GM06990 (cell line): ENCODE measurements around the gene TRIP11.
"Not testable (repeated sequence)": the region's sequence is repeated elsewhere in the genome, so short reads cannot be mapped to it uniquely, and the experiment has no call there.

Source experiments
- DNase-seq: peaks from one replicate; pipeline ENCODE4 v3.0.0-alpha.2; 2011; ENCODE audit not compliant: insufficient read length; ENCODE audit errors: extremely low read depth
- H3K27me3 ChIP-seq: replicated peaks from 2 replicates; pipeline ENCODE4 v1.6.0; 2011; ENCODE audit warnings: low read length; ENCODE audit not compliant: control insufficient read depth, insufficient read depth
- H3K36me3 ChIP-seq: 2 replicates; pipeline ENCODE4 v1.5.1; 2011; ENCODE audit warnings: low read length; ENCODE audit not compliant: control insufficient read depth, insufficient read depth
- H3K4me3 ChIP-seq: replicated peaks from 2 replicates; pipeline ENCODE4 v1.5.1; 2011; ENCODE audit warnings: low read depth, mild to moderate bottlenecking, control low read depth, low read length
- TF ChIP-seq, protein P1 (sequence below): IDR thresholded peaks from 2 replicates; pipeline ENCODE4 v1.5.1; 2011; ENCODE audit warnings: low read length, control low read depth, mild to moderate bottlenecking, inconsistent platforms; ENCODE audit not compliant: insufficient read depth, poor library complexity, severe bottlenecking

The TRIP11 gene

DNA sequence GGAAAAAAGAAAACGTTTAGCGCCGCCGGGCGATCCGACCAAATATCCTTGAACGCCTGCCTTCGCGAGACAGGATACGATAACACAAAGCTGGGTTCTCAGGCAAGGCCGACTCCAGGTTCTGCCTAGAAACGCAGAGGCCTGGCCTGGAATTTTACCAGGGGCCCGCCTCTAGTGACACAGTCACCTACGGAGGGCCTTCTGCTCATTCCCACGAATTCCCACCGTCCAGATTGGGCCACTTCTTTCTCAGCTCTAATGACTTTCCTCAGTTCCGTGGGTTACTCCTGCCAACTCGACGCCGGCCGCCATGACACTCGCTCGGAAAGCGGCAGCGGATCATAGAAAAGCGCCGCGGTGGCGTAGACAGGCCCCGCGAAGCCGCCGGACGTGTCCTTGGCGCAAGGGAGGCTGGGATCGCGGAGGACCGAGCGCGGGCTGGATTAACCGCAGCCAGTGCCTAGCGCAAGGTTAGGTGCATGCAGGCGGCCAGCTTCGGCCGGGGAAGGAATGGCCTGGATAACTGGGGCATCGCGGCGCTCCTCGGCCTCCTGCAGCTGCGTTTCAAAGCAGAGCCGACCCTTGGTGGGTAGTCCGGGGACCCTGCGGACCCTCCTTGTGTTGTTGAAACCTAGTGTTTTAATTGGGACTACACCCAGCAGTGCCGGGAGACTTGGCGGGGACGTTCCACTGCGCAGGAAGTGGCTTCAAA, at the start of gene TRIP11:
TRIP11 (minus strand) TSS at position 341 of the 712 bp plus-strand sequence. CDS start 374 bp downstream, outside the sequence.
- H3K4me3 ChIP-seq = peak within 1 kb of the TSS; percentile 79
- H3K36me3 ChIP-seq = no peaks in the 10 kb centered on the region
- TF ChIP-seq, protein P1, sequence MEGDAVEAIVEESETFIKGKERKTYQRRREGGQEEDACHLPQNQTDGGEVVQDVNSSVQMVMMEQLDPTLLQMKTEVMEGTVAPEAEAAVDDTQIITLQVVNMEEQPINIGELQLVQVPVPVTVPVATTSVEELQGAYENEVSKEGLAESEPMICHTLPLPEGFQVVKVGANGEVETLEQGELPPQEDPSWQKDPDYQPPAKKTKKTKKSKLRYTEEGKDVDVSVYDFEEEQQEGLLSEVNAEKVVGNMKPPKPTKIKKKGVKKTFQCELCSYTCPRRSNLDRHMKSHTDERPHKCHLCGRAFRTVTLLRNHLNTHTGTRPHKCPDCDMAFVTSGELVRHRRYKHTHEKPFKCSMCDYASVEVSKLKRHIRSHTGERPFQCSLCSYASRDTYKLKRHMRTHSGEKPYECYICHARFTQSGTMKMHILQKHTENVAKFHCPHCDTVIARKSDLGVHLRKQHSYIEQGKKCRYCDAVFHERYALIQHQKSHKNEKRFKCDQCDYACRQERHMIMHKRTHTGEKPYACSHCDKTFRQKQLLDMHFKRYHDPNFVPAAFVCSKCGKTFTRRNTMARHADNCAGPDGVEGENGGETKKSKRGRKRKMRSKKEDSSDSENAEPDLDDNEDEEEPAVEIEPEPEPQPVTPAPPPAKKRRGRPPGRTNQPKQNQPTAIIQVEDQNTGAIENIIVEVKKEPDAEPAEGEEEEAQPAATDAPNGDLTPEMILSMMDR = no peak
- no peaks in the 10 kb centered on the region for H3K27me3 ChIP-seq
- peak; percentile 96 for DNase-seq

DNA sequence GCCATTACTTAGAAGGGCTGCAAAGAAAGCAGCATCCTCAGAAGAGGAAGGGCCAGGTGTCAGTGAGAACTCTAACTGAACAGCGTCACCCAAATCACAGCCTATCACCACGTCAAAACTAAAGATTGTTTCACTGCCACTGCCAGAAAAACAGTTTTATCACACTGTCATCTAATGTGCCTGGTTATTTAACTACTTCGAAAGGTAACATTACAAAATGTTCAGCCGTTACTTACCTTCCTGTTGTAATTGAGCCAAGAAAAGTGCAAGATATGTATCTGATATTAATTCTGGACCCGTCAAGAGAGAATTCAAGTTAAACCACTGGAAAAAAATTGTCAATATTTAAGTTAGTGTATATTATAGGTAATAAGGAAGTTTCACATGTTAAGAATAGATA, 48.6 kb upstream of the TRIP11 start:
- no peaks in the 10 kb centered on the region; the same call in 1 of the 2 replicates for H3K36me3 ChIP-seq
- TF ChIP-seq, protein P1 = no peak
- DNase-seq = no peak
- H3K27me3 ChIP-seq = no peaks in the 10 kb centered on the region
- no peak overlapping the region for H3K4me3 ChIP-seq

DNA sequence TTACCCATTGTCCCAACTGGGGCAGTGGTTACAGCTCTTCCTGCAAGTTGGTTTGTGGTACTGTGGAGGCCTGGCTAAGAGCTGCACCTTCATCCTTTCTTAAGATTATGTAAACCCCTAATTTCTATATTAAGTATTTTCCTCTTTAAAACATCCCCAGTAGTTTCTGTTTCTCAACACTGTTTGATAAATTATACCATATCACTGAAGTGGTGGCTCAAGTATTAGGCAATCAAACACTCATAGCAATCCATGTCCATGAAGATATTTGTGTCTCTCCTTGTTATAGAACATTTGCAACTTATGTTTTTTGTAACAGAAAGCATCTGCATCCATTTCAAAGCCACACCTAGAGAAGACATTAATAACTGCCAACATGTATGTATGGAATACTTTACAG, 34.7 kb upstream of the TRIP11 start:
- no peaks in the 10 kb centered on the region; the same call in 1 of the 2 replicates for H3K36me3 ChIP-seq

DNA sequence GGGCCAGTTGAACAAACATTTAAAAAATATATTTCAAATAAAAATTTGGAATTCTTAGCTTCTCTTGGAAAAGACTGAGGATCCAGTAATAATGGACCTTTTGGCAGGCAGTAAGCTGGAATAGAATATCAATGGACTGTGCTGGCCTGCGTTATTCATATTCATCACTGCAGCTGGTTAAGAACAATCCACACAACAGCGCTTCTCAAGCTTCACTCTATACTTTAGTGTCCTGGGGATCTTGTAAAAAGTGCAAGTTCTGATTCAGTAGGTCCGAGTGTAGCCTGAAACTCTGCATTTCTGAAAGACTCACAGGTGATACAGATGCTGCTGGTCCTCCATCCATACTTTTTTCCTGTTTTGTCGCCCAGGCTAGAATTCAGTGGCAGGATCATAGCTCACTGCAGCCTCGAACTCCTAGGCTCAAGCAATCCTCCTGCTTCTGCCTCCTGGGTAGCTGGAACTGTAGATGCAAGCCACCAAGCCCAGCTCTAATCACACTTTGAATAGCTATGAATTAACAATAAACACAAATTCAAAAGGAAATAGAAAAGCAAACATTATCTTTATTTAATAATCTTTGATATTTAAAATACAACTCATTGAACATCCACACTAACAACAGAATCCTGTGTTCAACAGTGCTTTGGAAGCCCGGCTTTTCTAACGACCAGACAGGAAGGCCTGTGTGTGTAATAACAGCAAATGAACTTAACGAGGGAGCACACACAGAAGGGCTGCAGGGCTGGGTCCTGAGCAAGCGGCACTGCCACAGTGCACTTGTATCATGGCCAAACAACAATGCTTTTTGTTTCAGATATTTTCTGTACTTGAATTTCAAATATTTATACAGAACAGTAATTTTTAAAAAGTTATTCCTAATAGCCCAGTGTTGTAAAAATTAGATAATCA, 18.4 kb upstream of the TRIP11 start:
- DNase-seq = no peak
- no peaks in the 10 kb centered on the region for H3K36me3 ChIP-seq

More for the DNA sequence above, 34.7 kb upstream of the TRIP11 start:
- TF ChIP-seq, protein P1 = no peak
- H3K27me3 ChIP-seq = no peaks in the 10 kb centered on the region
- DNase-seq = no peak
- no peak overlapping the region for H3K4me3 ChIP-seq

DNA sequence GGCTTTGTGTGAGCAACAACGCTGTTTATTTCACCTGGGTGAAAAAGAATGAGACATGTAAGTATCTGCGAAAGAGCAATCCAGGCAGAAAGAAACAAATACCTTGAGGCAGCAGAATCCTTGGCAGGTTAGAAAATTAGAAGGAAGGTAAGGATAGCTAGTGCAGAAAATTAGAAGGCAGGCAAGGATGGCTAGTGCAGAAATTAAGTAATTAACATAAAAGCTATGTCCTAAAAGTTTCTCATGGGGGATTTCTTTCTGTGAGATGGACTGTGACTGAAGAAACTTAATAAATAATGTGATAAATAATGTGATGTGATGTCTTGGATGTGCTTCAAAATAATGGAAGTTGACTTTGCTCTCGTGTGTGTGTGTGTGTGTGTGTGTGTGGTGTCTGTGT, 9.9 kb upstream of the TRIP11 start:
- DNase-seq = no peak
- no peak overlapping the region for H3K4me3 ChIP-seq
- TF ChIP-seq, protein P1 = no peak

More for the DNA sequence above, 18.4 kb upstream of the TRIP11 start:
- TF ChIP-seq, protein P1 = no peak
- Histone ChIP-seq H3K4me3 (no peak overlapping the region), H3K27me3 (no peaks in the 10 kb centered on the region)

DNA sequence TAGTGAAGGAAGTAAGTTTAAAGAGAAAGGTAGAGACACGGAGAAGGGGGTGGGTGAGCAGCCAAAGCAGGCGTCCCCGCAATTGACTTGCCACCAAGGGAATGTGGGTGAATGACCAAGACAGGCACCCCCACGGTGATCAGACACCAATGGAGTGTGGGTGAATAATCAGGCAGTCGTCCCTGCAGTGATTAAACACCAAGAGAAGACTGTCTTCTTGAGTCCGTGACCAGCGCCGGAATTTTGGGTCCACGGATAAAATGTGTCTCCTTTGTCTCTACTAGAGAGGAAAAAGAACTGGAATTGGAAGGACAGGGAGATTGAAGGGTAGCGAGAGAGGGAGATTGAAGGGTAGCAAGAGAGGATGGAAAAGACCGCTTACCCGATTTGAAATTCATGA, 9.4 kb upstream of the TRIP11 start:
- H3K27me3 ChIP-seq = not testable (repeated sequence)

More for the DNA sequence above, 9.9 kb upstream of the TRIP11 start:
- H3K27me3 ChIP-seq = no peaks in the 10 kb centered on the region
- H3K36me3 ChIP-seq = no peaks in the 10 kb centered on the region

DNA sequence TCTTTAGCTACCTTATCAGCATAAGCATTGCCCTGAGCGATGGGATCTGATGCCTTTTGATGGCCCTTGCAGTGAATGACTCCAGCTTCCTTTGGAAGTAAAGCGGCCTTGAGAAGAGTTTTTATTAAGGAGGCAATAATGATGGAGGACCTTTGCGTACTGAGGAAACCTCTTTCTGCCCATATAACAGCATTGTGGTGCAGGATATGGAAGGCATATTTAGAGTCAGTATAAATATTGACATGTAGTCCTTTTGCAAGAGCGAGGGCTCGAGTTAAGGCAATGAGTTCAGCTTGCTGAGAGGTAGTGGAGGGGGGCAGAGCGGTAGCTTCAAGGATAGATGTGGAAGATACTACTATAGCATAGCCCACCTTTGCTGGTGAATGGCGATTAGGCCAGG, 6.0 kb upstream of the TRIP11 start:
- H3K4me3 ChIP-seq, H3K27me3 ChIP-seq, DNase-seq: not testable (repeated sequence)

More for the DNA sequence above, 9.4 kb upstream of the TRIP11 start:
- not testable (repeated sequence) for DNase-seq, H3K36me3 ChIP-seq, H3K4me3 ChIP-seq

DNA sequence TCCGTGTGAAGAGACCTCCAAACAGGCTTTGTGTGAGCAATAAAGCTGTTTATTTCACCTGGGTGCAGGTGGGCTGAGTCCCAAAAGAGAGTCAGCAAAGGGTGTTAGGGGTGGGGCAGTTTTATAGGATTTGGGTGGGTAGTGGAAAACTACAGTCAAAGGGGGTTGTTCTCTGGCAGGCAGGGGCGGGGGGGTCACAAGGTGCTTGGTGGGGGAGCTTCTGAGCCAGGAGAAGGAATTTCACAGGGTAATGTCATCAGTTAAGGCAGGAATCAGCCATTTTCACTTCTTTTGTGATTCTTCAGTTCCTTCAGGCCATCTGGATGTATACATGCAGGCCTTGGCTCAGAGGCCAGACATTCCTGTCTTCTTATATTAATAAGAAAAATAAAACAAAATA, 1.9 kb upstream of the TRIP11 start:
- not testable (repeated sequence) for DNase-seq, H3K36me3 ChIP-seq, H3K27me3 ChIP-seq, H3K4me3 ChIP-seq

More for the DNA sequence above, 6.0 kb upstream of the TRIP11 start:
- H3K36me3 ChIP-seq = not testable (repeated sequence)
